ENCODE measurements around the gene CCDC63.
A peak's percentile ranks its signal among the peaks of the same experiment; 100 is the strongest.

Gene CCDC63

GRCh38 chr12:110846615-110847566, at the start of gene CCDC63:
Gene CCDC63 (plus strand): TSS chr12:110846987. CDS start chr12:110852955, 5,968 bp downstream.
- no peak within 1 kb of the TSS for H3K9ac ChIP-seq (ENCODE audit: low read depth in 1 of 2, low read length in 2 of 2)
- peaks cover 10 to 22% of the 10 kb centered on the region in 2 donors for H3K27me3 ChIP-seq (ENCODE audit: control insufficient read depth in 1 of 2, insufficient read depth in 2 of 2, low read length in 2 of 2)
- peak within 1 kb of the TSS; percentile 55 to 64 for H3K4me3 ChIP-seq (ENCODE audit: low read depth in 1 of 2, low read length in 2 of 2)

GRCh38 chr12:110798461-110798860, 48.3 kb upstream of the CCDC63 start:
- Histone ChIP-seq H3K9me3 (ENCODE audit: control insufficient read depth in 1 of 2, low read length in 2 of 2) (no peaks in the 10 kb centered on the region), H3K9ac (ENCODE audit: low read depth in 1 of 2, low read length in 2 of 2) (no peak overlapping the region), H3K4me1 (ENCODE audit: control insufficient read depth in 1 of 2, insufficient read depth in 2 of 2, low read length in 2 of 2) (no peaks in the 10 kb centered on the region), H3K27ac (ENCODE audit: low read depth, low read length) (no peak overlapping the region), H3K4me3 (ENCODE audit: low read depth in 1 of 2, low read length in 2 of 2) (no peak overlapping the region), H3K36me3 (ENCODE audit: control insufficient read depth in 1 of 2, insufficient read depth in 2 of 2, low read length in 2 of 2) (no peaks in the 10 kb centered on the region), H3K27me3 (ENCODE audit: control insufficient read depth in 1 of 2, insufficient read depth in 2 of 2, low read length in 2 of 2) (no peaks in the 10 kb centered on the region)

More at GRCh38 chr12:110846615-110847566, at the start of gene CCDC63:
- Histone ChIP-seq H3K9me3 (ENCODE audit: control insufficient read depth in 1 of 2, low read length in 2 of 2) (no peaks in the 10 kb centered on the region), H3K36me3 (ENCODE audit: control insufficient read depth in 1 of 2, insufficient read depth in 2 of 2, low read length in 2 of 2) (no peaks in the 10 kb centered on the region), H3K27ac (ENCODE audit: low read depth, low read length) (no peak within 1 kb of the TSS), H3K4me1 (ENCODE audit: control insufficient read depth in 1 of 2, insufficient read depth in 2 of 2, low read length in 2 of 2) (peaks cover 0 to 3% of the 10 kb centered on the region in 2 donors)

- Histone ChIP-seq H3K27me3 (ENCODE audit: control insufficient read depth in 1 of 2, insufficient read depth in 2 of 2, low read length in 2 of 2) (no peaks in the 10 kb centered on the region), H3K4me1 (ENCODE audit: control insufficient read depth in 1 of 2, insufficient read depth in 2 of 2, low read length in 2 of 2) (no peaks in the 10 kb centered on the region)
Measured at GRCh38 chr12:110802489-110802888, 44.3 kb upstream of the CCDC63 start.

GRCh38 chr12:110804406-110804805, 42.4 kb upstream of the CCDC63 start:
- H3K4me3 ChIP-seq (ENCODE audit: low read depth in 1 of 2, low read length in 2 of 2): no peak overlapping the region
- H3K27ac ChIP-seq (ENCODE audit: low read depth, low read length): no peak overlapping the region
- no peaks in the 10 kb centered on the region for H3K27me3 ChIP-seq (ENCODE audit: control insufficient read depth in 1 of 2, insufficient read depth in 2 of 2, low read length in 2 of 2)
- peaks cover 3 to 5% of the 10 kb centered on the region in 2 donors for H3K4me1 ChIP-seq (ENCODE audit: control insufficient read depth in 1 of 2, insufficient read depth in 2 of 2, low read length in 2 of 2)
- H3K36me3 ChIP-seq (ENCODE audit: control insufficient read depth in 1 of 2, insufficient read depth in 2 of 2, low read length in 2 of 2): no peaks in the 10 kb centered on the region
- peaks cover 4 to 6% of the 10 kb centered on the region in 2 donors for H3K9me3 ChIP-seq (ENCODE audit: control insufficient read depth in 1 of 2, low read length in 2 of 2)
- H3K9ac ChIP-seq (ENCODE audit: low read depth in 1 of 2, low read length in 2 of 2): no peak overlapping the region

More at GRCh38 chr12:110802489-110802888, 44.3 kb upstream of the CCDC63 start:
- Histone ChIP-seq H3K9ac (ENCODE audit: low read depth in 1 of 2, low read length in 2 of 2) (no peak overlapping the region), H3K36me3 (ENCODE audit: control insufficient read depth in 1 of 2, insufficient read depth in 2 of 2, low read length in 2 of 2) (no peaks in the 10 kb centered on the region), H3K9me3 (ENCODE audit: control insufficient read depth in 1 of 2, low read length in 2 of 2) (peaks cover 4 to 6% of the 10 kb centered on the region in 2 donors), H3K4me3 (ENCODE audit: low read depth in 1 of 2, low read length in 2 of 2) (no peak overlapping the region), H3K27ac (ENCODE audit: low read depth, low read length) (no peak overlapping the region)

- Histone ChIP-seq H3K4me1 (ENCODE audit: control insufficient read depth in 1 of 2, insufficient read depth in 2 of 2, low read length in 2 of 2) (peaks cover 10% of the 10 kb centered on the region in 2 donors), H3K36me3 (ENCODE audit: control insufficient read depth in 1 of 2, insufficient read depth in 2 of 2, low read length in 2 of 2) (no peaks in the 10 kb centered on the region), H3K4me3 (ENCODE audit: low read depth in 1 of 2, low read length in 2 of 2) (no peak overlapping the region), H3K27ac (ENCODE audit: low read depth, low read length) (no peak overlapping the region), H3K27me3 (ENCODE audit: control insufficient read depth in 1 of 2, insufficient read depth in 2 of 2, low read length in 2 of 2) (no peaks in the 10 kb centered on the region), H3K9me3 (ENCODE audit: control insufficient read depth in 1 of 2, low read length in 2 of 2) (peaks cover 4 to 6% of the 10 kb centered on the region in 2 donors), H3K9ac (ENCODE audit: low read depth in 1 of 2, low read length in 2 of 2) (no peak overlapping the region)
Measured at GRCh38 chr12:110807640-110808039, 39.1 kb upstream of the CCDC63 start.

GRCh38 chr12:110809149-110809548, 37.6 kb upstream of the CCDC63 start:
- peaks cover 4 to 5% of the 10 kb centered on the region in 2 donors for H3K9me3 ChIP-seq (ENCODE audit: control insufficient read depth in 1 of 2, low read length in 2 of 2)
- no peak overlapping the region for H3K27ac ChIP-seq (ENCODE audit: low read depth, low read length)
- H3K4me3 ChIP-seq (ENCODE audit: low read depth in 1 of 2, low read length in 2 of 2): no peak overlapping the region
- no peak overlapping the region for H3K9ac ChIP-seq (ENCODE audit: low read depth in 1 of 2, low read length in 2 of 2)
- no peaks in the 10 kb centered on the region for H3K27me3 ChIP-seq (ENCODE audit: control insufficient read depth in 1 of 2, insufficient read depth in 2 of 2, low read length in 2 of 2)
- H3K4me1 ChIP-seq (ENCODE audit: control insufficient read depth in 1 of 2, insufficient read depth in 2 of 2, low read length in 2 of 2): peaks cover 10% of the 10 kb centered on the region in 2 donors
- no peaks in the 10 kb centered on the region for H3K36me3 ChIP-seq (ENCODE audit: control insufficient read depth in 1 of 2, insufficient read depth in 2 of 2, low read length in 2 of 2)

GRCh38 chr12:110811972-110812371, 34.8 kb upstream of the CCDC63 start:
- H3K27me3 ChIP-seq (ENCODE audit: control insufficient read depth in 1 of 2, insufficient read depth in 2 of 2, low read length in 2 of 2): no peaks in the 10 kb centered on the region
- no peak overlapping the region for H3K9ac ChIP-seq (ENCODE audit: low read depth in 1 of 2, low read length in 2 of 2)
- no peaks in the 10 kb centered on the region for H3K9me3 ChIP-seq (ENCODE audit: control insufficient read depth in 1 of 2, low read length in 2 of 2)
- no peaks in the 10 kb centered on the region for H3K36me3 ChIP-seq (ENCODE audit: control insufficient read depth in 1 of 2, insufficient read depth in 2 of 2, low read length in 2 of 2)
- H3K27ac ChIP-seq (ENCODE audit: low read depth, low read length): no peak overlapping the region
- peaks cover 10% of the 10 kb centered on the region in 2 donors for H3K4me1 ChIP-seq (ENCODE audit: control insufficient read depth in 1 of 2, insufficient read depth in 2 of 2, low read length in 2 of 2)
- H3K4me3 ChIP-seq (ENCODE audit: low read depth in 1 of 2, low read length in 2 of 2): no peak overlapping the region

- peaks cover 10 to 12% of the 10 kb centered on the region in 2 donors for H3K4me1 ChIP-seq (ENCODE audit: control insufficient read depth in 1 of 2, insufficient read depth in 2 of 2, low read length in 2 of 2)
- no peak overlapping the region for H3K9ac ChIP-seq (ENCODE audit: low read depth in 1 of 2, low read length in 2 of 2)
- no peak overlapping the region for H3K27ac ChIP-seq (ENCODE audit: low read depth, low read length)
- H3K4me3 ChIP-seq (ENCODE audit: low read depth in 1 of 2, low read length in 2 of 2): no peak overlapping the region
- H3K36me3 ChIP-seq (ENCODE audit: control insufficient read depth in 1 of 2, insufficient read depth in 2 of 2, low read length in 2 of 2): no peaks in the 10 kb centered on the region
- H3K9me3 ChIP-seq (ENCODE audit: control insufficient read depth in 1 of 2, low read length in 2 of 2): no peaks in the 10 kb centered on the region
- no peaks in the 10 kb centered on the region for H3K27me3 ChIP-seq (ENCODE audit: control insufficient read depth in 1 of 2, insufficient read depth in 2 of 2, low read length in 2 of 2)
Measured at GRCh38 chr12:110813285-110813684, 33.5 kb upstream of the CCDC63 start.

GRCh38 chr12:110813756-110814155, 33.0 kb upstream of the CCDC63 start:
- peaks cover 9 to 14% of the 10 kb centered on the region in 2 donors for H3K4me1 ChIP-seq (ENCODE audit: control insufficient read depth in 1 of 2, insufficient read depth in 2 of 2, low read length in 2 of 2)
- no peak overlapping the region for H3K27ac ChIP-seq (ENCODE audit: low read depth, low read length)
- H3K9ac ChIP-seq (ENCODE audit: low read depth in 1 of 2, low read length in 2 of 2): no peak overlapping the region
- no peaks in the 10 kb centered on the region for H3K9me3 ChIP-seq (ENCODE audit: control insufficient read depth in 1 of 2, low read length in 2 of 2)
- no peaks in the 10 kb centered on the region for H3K36me3 ChIP-seq (ENCODE audit: control insufficient read depth in 1 of 2, insufficient read depth in 2 of 2, low read length in 2 of 2)
- no peak overlapping the region for H3K4me3 ChIP-seq (ENCODE audit: low read depth in 1 of 2, low read length in 2 of 2)
- H3K27me3 ChIP-seq (ENCODE audit: control insufficient read depth in 1 of 2, insufficient read depth in 2 of 2, low read length in 2 of 2): no peaks in the 10 kb centered on the region

- no peaks in the 10 kb centered on the region for H3K27me3 ChIP-seq (ENCODE audit: control insufficient read depth in 1 of 2, insufficient read depth in 2 of 2, low read length in 2 of 2)
- H3K4me3 ChIP-seq (ENCODE audit: low read depth in 1 of 2, low read length in 2 of 2): no peak overlapping the region
- peaks cover 12 to 16% of the 10 kb centered on the region in 2 donors for H3K4me1 ChIP-seq (ENCODE audit: control insufficient read depth in 1 of 2, insufficient read depth in 2 of 2, low read length in 2 of 2)
- H3K36me3 ChIP-seq (ENCODE audit: control insufficient read depth in 1 of 2, insufficient read depth in 2 of 2, low read length in 2 of 2): no peaks in the 10 kb centered on the region
- no peak overlapping the region for H3K9ac ChIP-seq (ENCODE audit: low read depth in 1 of 2, low read length in 2 of 2)
- H3K27ac ChIP-seq (ENCODE audit: low read depth, low read length): no peak overlapping the region
- H3K9me3 ChIP-seq (ENCODE audit: control insufficient read depth in 1 of 2, low read length in 2 of 2): no peaks in the 10 kb centered on the region
Measured at GRCh38 chr12:110816248-110816647, 30.5 kb upstream of the CCDC63 start.
